HCT116 (cell line): ENCODE results near the gene NPPB. TPM values are rescaled to one million over a fixed set of nuclear protein-coding genes. Genes with fewer than 3 reads are reported as not detected.

Experiments used
- ATAC-seq: fragments of 200-7000 bp; cut with Tn5 transposase; 2 replicates; pipeline ENCODE4 v1.9.1; 2020; ENCODE audit warnings: mild to moderate bottlenecking, moderate library complexity
- BruUV-seq: library from RNA; stranded (reverse); fragments of 400-500 nt; replicated peaks from 2 replicates; lab custom pipeline; 2021; lab: Mats Ljungman, UMichigan
- CTCF ChIA-PET: fragments of 300-600 bp; sonication (Branson Sonifier 250); formaldehyde crosslinking; loops from one replicate; lab custom pipeline; 2021; ENCODE audit warnings: antibody characterized with exemption; lab: Charles Lee
- POLR2A ChIA-PET: fragments of 300-600, 350-600 bp; sonication (Branson Sonifier 250); formaldehyde crosslinking; loops from one replicate; lab custom pipeline; 2021; ENCODE audit warnings: antibody characterized with exemption; lab: Charles Lee
- RAD21 ChIA-PET, 2 experiments: fragments of 300-600 bp; sonication (Branson Sonifier 250); formaldehyde crosslinking; loops; one replicate each; lab custom pipeline; 2023; ENCODE audit warnings: low total read pairs in 2 of 2; ENCODE audit not compliant: uncharacterized antibody in 2 of 2, unreplicated experiment in 2 of 2, low non-redundant PET in 1 of 2; lab: Charles Lee
- DNase-seq: peaks from one replicate; pipeline ENCODE4 v3.0.0-alpha.2; 2010; ENCODE audit warnings: low read depth, low spot score
- H2AFZ ChIP-seq: fragments of 200-600 bp; shearing (Covaris generic), sonication (generic); 2 replicates; pipeline ENCODE4 v1.6.1; 2017; ENCODE audit warnings: low read depth, mixed run types, mixed read lengths, antibody characterized with exemption, low read length; ENCODE audit not compliant: poor library complexity, severe bottlenecking
- H3K27ac ChIP-seq: 2 replicates; pipeline ENCODE4 v1.5.1; 2012; ENCODE audit warnings: low read depth, low read length
- H3K27me3 ChIP-seq: fragments of 200-600 bp; sonication (generic); 2 replicates; pipeline ENCODE4 v1.6.1; 2016; ENCODE audit warnings: mixed run types, low read length, mixed read lengths; ENCODE audit not compliant: insufficient read depth
- H3K36me3 ChIP-seq, 2 experiments: fragments of 200-500 bp in 1 of 2; fragments of 200-600 bp in 1 of 2; sonication (Bioruptor generic) in 1 of 2; sonication (generic) in 1 of 2; 2 replicates each; pipeline versions ENCODE4 v1.5.1 to v1.6.1; 2014 to 2016; ENCODE audit warnings: low read length in 2 of 2, inconsistent platforms in 1 of 2, mixed read lengths in 1 of 2, mixed run types in 1 of 2; ENCODE audit not compliant: insufficient read depth in 2 of 2, control insufficient read depth in 1 of 2
- H3K4me1 ChIP-seq, 2 experiments: fragments of 200-600 bp in 1 of 2; sonication (generic) in 1 of 2; 2 replicates each; pipeline versions ENCODE4 v1.5.1 to v1.6.1; 2012 to 2017; ENCODE audit warnings: low read length in 2 of 2, inconsistent platforms in 1 of 2, mild to moderate bottlenecking in 1 of 2, mixed read lengths in 1 of 2, mixed run types in 1 of 2, moderate library complexity in 1 of 2; ENCODE audit not compliant: insufficient read depth in 2 of 2, control insufficient read depth in 1 of 2
- H3K4me2 ChIP-seq: fragments of 200-600 bp; sonication (generic); 2 replicates; pipeline ENCODE4 v1.6.1; 2017; ENCODE audit warnings: mixed run types, low read length, mixed read lengths
- H3K4me3 ChIP-seq, 2 experiments: fragments of 200-600 bp in 1 of 2; sonication (generic) in 1 of 2; replicated peaks in 1 of 2; 2 replicates each; pipeline ENCODE4 v1.5.1; 2011 to 2016; ENCODE audit warnings: low read length in 2 of 2, control low read depth in 1 of 2, low read depth in 1 of 2, mild to moderate bottlenecking in 1 of 2, mixed read lengths in 1 of 2, mixed run types in 1 of 2
- H3K79me2 ChIP-seq: fragments of 200-600 bp; sonication (generic); 2 replicates; pipeline ENCODE4 v1.6.1; 2017; ENCODE audit warnings: mild to moderate bottlenecking, mixed run types, low read length, moderate library complexity, mixed read lengths; ENCODE audit not compliant: insufficient read depth
- H3K9ac ChIP-seq: fragments of 200-600 bp; sonication (generic); 2 replicates; pipeline ENCODE4 v1.6.1; 2016; ENCODE audit warnings: low read length, mixed read lengths
- H3K9me2 ChIP-seq: fragments of 200-600 bp; sonication (generic), shearing (Covaris generic); 2 replicates; pipeline ENCODE4 v1.6.1; 2017; ENCODE audit warnings: mixed run types, mild to moderate bottlenecking, moderate library complexity; ENCODE audit not compliant: insufficient read depth
- H3K9me3 ChIP-seq, 2 experiments: fragments of 200-500 bp in 1 of 2; fragments of 200-600 bp in 1 of 2; sonication (Bioruptor generic) in 1 of 2; sonication (generic) in 1 of 2; 2 replicates each; pipeline ENCODE4 v1.6.1; 2014 to 2017; ENCODE audit warnings: low read length in 2 of 2, mixed read lengths in 2 of 2, inconsistent platforms in 1 of 2, low read depth in 1 of 2, mild to moderate bottlenecking in 1 of 2, mixed run types in 1 of 2, moderate library complexity in 1 of 2; ENCODE audit not compliant: control insufficient read depth in 1 of 2, insufficient read depth in 1 of 2
- H4K20me1 ChIP-seq: fragments of 200-600 bp; sonication (generic), shearing (Covaris generic); 2 replicates; pipeline ENCODE4 v1.6.1; 2017; ENCODE audit warnings: mixed run types, mild to moderate bottlenecking, moderate library complexity; ENCODE audit not compliant: insufficient read depth
- CEBPB ChIP-seq: IDR thresholded peaks from 2 replicates; pipeline ENCODE4 v1.6.1; 2012; ENCODE audit warnings: low read depth
- SP1 ChIP-seq: IDR thresholded peaks from 2 replicates; pipeline ENCODE4 v1.6.1; 2012; ENCODE audit warnings: low read depth
- TCF7L2 ChIP-seq: IDR thresholded peaks from 2 replicates; pipeline ENCODE4 v1.7.0; 2011; ENCODE audit warnings: borderline replicate concordance, inconsistent platforms; ENCODE audit not compliant: insufficient read depth, insufficient read length; ENCODE audit errors: extremely low read depth
- YY1 ChIP-seq: IDR thresholded peaks from 2 replicates; pipeline ENCODE4 v1.6.1; 2011; ENCODE audit warnings: low read length, low read depth, moderate library complexity, mild to moderate bottlenecking; ENCODE audit not compliant: insufficient replicate concordance; ENCODE audit errors: extremely low read depth
- ZNF274 ChIP-seq: fragments of 200-500 bp; sonication (Bioruptor generic); IDR thresholded peaks from 2 replicates; pipeline ENCODE4 v1.6.1; 2014; ENCODE audit warnings: mild to moderate bottlenecking, low read depth, low read length, inconsistent platforms
- intact Hi-C: fragments of 100-400 bp; cut with micrococcal nuclease; formaldehyde crosslinking; loops from 2 replicates; pipeline ENCODE4 v1.10.0; 2022
- total RNA-seq: library from RNA; stranded (reverse); gene quantifications from one replicate; pipeline ENCODE4 v1.2.1, GENCODE V29; 2021; ENCODE audit not compliant: unreplicated experiment

NPPB gene
- total RNA-seq, 1 experiment from 2014 or later, result not detected

GRCh38 chr1:11813021-11813420, 45.7 kb downstream of the NPPB start:
- DNase-seq (no peak), ATAC-seq (no peak)
- Histone ChIP-seq H3K4me2 (no peak overlapping the region), H3K27ac (no peak overlapping the region), H2AFZ (no peak overlapping the region), H3K79me2 (peaks cover 3% of the 10 kb centered on the region; the same call in 1 of the 2 replicates), H3K4me3 (no peak overlapping the region), H4K20me1 (no peaks in the 10 kb centered on the region), H3K9me3 (no peaks in the 10 kb centered on the region), H3K9ac (no peak overlapping the region), H3K9me2 (no peaks in the 10 kb centered on the region), H3K27me3 (no peaks in the 10 kb centered on the region), H3K4me1 (no peaks in the 10 kb centered on the region), H3K36me3 (peaks cover 12 to 15% of the 10 kb centered on the region in 2 experiments; a peak in 2 of 4 replicates)
- TF ChIP-seq TCF7L2 (no peak), ZNF274 (no peak), CEBPB (no peak), SP1 (no peak), YY1 (no peak)
- BruUV-seq, result no TSS peak
- ChIA-PET POLR2A (no interaction called here), CTCF (no interaction called here), RAD21 (no interaction called here)
- intact Hi-C loops, result no loop called here

Other genes starting within 250 kb of the NPPB start
- 81.1 TPM for gene FBXO2, start 204.5 kb downstream of the NPPB start, total RNA-seq
- gene FBXO44, start 204.1 kb downstream of the NPPB start, total RNA-seq, result 60.9 TPM
- 22.8 TPM for gene FBXO6, start 194.7 kb downstream of the NPPB start, total RNA-seq
- 93.8 TPM for gene MAD2L2, start 177.8 kb downstream of the NPPB start, total RNA-seq
- 0.47 TPM for gene DRAXIN, start 167.2 kb downstream of the NPPB start, total RNA-seq
- gene AGTRAP, start 122.8 kb downstream of the NPPB start, total RNA-seq, result 49.0 TPM
- gene C1orf167, start 96.8 kb downstream of the NPPB start, total RNA-seq, result 0.12 TPM
- gene MTHFR, start 53.0 kb downstream of the NPPB start, total RNA-seq, result 20.9 TPM
- gene CLCN6, start 52.8 kb downstream of the NPPB start, total RNA-seq, result 13.7 TPM
- gene NPPA, start 11.2 kb downstream of the NPPB start, total RNA-seq, result not detected
- 61.9 TPM for gene KIAA2013, start 67.5 kb upstream of the NPPB start, total RNA-seq
- gene PLOD1, start 75.8 kb upstream of the NPPB start, total RNA-seq, result 175 TPM
- gene MFN2, start 121.5 kb upstream of the NPPB start, total RNA-seq, result 83.0 TPM
- 39.6 TPM for gene MIIP, start 160.6 kb upstream of the NPPB start, total RNA-seq
- 0.17 TPM for gene TNFRSF8, start 204.4 kb upstream of the NPPB start, total RNA-seq